ENCODE measurements around the gene TMEM178B. TPM values are rescaled to one million over a fixed set of nuclear protein-coding genes. Genes with fewer than 3 reads are reported as not detected.
"Not testable (repeated sequence)": the region's sequence is repeated elsewhere in the genome, so short reads cannot be mapped to it uniquely, and the experiment has no call there.

TMEM178B gene
- total RNA-seq, 2 experiments from 2014 or later = 1.7 TPM

DNA sequence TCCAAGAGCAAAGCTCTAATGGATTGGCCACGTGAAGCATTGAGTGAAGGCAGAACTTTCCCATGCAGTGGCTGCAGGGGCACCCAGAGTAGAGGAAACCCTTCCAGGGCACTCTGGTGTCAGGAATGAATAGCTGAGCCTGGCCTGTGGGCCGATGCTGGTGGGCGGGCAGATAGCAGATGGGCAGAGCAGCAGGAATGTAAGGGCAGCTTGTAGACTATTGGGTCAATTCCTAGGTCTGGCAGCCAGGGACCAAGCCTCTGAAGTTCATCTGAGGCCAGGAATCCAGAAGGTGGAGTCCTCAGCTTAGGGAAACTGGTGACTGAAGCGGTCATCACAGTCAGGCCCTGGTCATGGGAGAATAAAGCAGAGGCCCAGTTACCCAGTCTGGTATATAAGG lies 115.4 kb downstream of the TMEM178B start:
- H3K4me1 Mint-ChIP-seq = no peaks in the 10 kb centered on the region
- DNase-seq = no peak
- CTCF ChIA-PET = interaction anchor here (0.6 kb wide), 1 partner anchor 1669 kb away, joined by 3 read pairs; no protein-coding TSS in a partner anchor
- no peaks in the 10 kb centered on the region for H3K9me3 Mint-ChIP-seq
- no peak overlapping the region for H3K27ac Mint-ChIP-seq
- H3K36me3 Mint-ChIP-seq (ENCODE audit: low read depth) = no peaks in the 10 kb centered on the region
- POLR2A ChIA-PET = interaction anchor here (1.1 kb wide), 1 partner anchor 13 kb away, joined by 3 read pairs; no protein-coding TSS in a partner anchor
- peaks cover 3% of the 10 kb centered on the region for H3K27me3 Mint-ChIP-seq
- H3K4me3 Mint-ChIP-seq = no peak overlapping the region

DNA sequence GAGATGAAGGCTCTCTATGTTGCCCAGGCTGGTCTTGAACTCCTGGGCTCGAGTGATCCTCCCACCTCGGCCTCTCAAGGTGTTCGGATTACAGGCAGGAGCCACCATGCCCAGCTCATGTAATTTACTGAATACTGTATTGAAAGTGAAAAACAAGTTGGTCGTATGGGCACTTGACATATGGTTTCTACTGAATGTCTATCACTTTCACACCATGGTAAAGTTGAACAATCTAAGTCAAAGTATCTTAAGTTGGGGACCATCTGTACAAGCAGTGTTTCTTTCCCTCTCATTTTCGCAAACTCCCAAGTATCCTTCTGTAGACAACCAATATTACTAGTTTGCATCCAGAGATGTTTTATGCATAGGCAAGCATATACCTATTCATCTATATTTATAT lies 116.6 kb downstream of the TMEM178B start:
- no peak overlapping the region for H3K27ac Mint-ChIP-seq
- CTCF ChIA-PET = no interaction called here

DNA sequence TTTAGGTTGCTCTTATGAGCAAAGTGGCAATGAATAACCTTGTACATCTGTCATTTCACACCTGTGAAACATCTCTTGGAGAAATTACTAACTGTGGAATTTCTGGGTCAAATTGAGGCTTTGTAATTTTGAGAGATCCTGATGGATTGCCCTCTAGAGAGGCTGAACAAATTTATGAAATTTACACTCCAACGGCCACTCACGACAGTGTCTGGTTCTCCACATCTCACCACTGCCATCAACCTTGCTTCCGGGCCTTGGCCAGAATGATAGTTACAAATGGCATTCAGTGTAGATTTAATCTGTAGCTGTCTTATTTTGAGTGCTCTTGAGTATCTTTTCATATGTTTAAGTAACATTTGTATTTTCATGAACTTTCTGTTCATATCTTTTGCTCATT lies 117.4 kb downstream of the TMEM178B start:
- H3K4me3 Mint-ChIP-seq = no peak overlapping the region
- CTCF ChIA-PET = no interaction called here
- H3K9me3 Mint-ChIP-seq = no peaks in the 10 kb centered on the region
- H3K4me1 Mint-ChIP-seq = no peaks in the 10 kb centered on the region
- no peak for DNase-seq
- no peak overlapping the region for H3K27ac Mint-ChIP-seq
- H3K27me3 Mint-ChIP-seq = peaks cover 3% of the 10 kb centered on the region
- POLR2A ChIA-PET = no interaction called here
- no peaks in the 10 kb centered on the region for H3K36me3 Mint-ChIP-seq (ENCODE audit: low read depth)

More for the DNA sequence above, 116.6 kb downstream of the TMEM178B start:
- H3K36me3 Mint-ChIP-seq (ENCODE audit: low read depth) = no peaks in the 10 kb centered on the region
- POLR2A ChIA-PET = no interaction called here
- peaks cover 3% of the 10 kb centered on the region for H3K27me3 Mint-ChIP-seq
- H3K4me3 Mint-ChIP-seq = no peak overlapping the region
- no peak for DNase-seq
- no peaks in the 10 kb centered on the region for H3K4me1 Mint-ChIP-seq
- no peaks in the 10 kb centered on the region for H3K9me3 Mint-ChIP-seq

- CTCF ChIA-PET = no interaction called here
- DNase-seq = no peak
- Mint-ChIP-seq H3K36me3 (ENCODE audit: low read depth) (no peaks in the 10 kb centered on the region), H3K9me3 (no peaks in the 10 kb centered on the region), H3K27me3 (peaks cover 3% of the 10 kb centered on the region), H3K4me3 (no peak overlapping the region), H3K27ac (no peak overlapping the region), H3K4me1 (no peaks in the 10 kb centered on the region)
- POLR2A ChIA-PET = no interaction called here
Measured at GRCh38 chr7:141193066-141193465, 119.2 kb downstream of the TMEM178B start.

GRCh38 chr7:141195722-141196121 lies 121.9 kb downstream of the TMEM178B start:
- CTCF ChIA-PET; DNase-seq; H3K36me3 Mint-ChIP-seq (ENCODE audit: low read depth); H3K4me3 Mint-ChIP-seq; H3K27me3 Mint-ChIP-seq; H3K27ac Mint-ChIP-seq; H3K4me1 Mint-ChIP-seq; H3K9me3 Mint-ChIP-seq; POLR2A ChIA-PET: not testable (repeated sequence)

DNA sequence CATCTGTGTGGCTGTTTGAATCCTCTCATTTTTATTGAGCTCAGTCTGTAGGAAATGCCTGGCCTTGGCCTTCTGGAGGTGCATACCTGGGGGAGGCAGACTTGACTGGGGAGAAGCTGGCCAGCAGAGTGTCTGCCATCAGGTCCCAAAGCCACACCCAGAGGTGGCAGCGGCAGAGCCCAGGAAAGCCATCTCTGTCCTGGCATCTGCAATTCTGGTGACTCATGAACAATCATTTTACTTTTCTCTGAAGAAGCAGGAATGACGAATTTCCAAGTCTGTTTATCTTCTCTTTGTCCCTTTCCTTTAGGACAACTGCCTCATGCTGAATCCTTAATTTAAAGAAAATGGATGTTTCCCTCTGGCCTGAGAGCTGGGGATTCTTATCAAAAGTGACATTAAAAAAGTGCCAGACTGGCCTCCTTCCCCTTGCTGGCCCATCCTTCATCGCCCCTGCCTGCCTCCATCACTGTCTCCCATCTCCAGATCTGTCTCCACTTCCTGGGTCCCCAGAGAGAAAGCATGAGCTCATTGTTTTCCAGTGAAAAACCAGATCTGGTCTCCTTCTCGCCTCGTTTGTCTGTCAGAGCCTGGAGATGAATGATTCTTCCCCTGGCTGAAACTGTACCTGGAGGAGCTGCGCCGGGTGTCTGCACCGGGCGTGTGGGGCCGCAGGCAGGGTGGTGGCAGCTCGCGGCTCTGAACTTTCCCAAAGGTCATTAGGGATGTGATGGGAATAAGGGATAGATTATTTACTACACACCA lies 124.5 kb downstream of the TMEM178B start:
- H3K27me3 Mint-ChIP-seq = peaks cover 10% of the 10 kb centered on the region
- ChIA-PET CTCF (no interaction called here), POLR2A (no interaction called here)

GRCh38 chr7:141200191-141201108 lies 126.6 kb downstream of the TMEM178B start:
- CTCF ChIA-PET = no interaction called here
- no peak overlapping the region for H3K4me3 Mint-ChIP-seq
- DNase-seq = no peak
- no peak overlapping the region for H3K27ac Mint-ChIP-seq
- H3K27me3 Mint-ChIP-seq = peaks cover 7% of the 10 kb centered on the region
- H3K4me1 Mint-ChIP-seq = no peaks in the 10 kb centered on the region
- POLR2A ChIA-PET = no interaction called here
- H3K9me3 Mint-ChIP-seq = no peaks in the 10 kb centered on the region
- no peaks in the 10 kb centered on the region for H3K36me3 Mint-ChIP-seq (ENCODE audit: low read depth)

More for the DNA sequence above, 124.5 kb downstream of the TMEM178B start:
- H3K36me3 Mint-ChIP-seq (ENCODE audit: low read depth) = no peaks in the 10 kb centered on the region
- no peaks in the 10 kb centered on the region for H3K9me3 Mint-ChIP-seq
- no peaks in the 10 kb centered on the region for H3K4me1 Mint-ChIP-seq
- DNase-seq = no peak
- H3K27ac Mint-ChIP-seq = no peak overlapping the region
- H3K4me3 Mint-ChIP-seq = no peak overlapping the region

DNA sequence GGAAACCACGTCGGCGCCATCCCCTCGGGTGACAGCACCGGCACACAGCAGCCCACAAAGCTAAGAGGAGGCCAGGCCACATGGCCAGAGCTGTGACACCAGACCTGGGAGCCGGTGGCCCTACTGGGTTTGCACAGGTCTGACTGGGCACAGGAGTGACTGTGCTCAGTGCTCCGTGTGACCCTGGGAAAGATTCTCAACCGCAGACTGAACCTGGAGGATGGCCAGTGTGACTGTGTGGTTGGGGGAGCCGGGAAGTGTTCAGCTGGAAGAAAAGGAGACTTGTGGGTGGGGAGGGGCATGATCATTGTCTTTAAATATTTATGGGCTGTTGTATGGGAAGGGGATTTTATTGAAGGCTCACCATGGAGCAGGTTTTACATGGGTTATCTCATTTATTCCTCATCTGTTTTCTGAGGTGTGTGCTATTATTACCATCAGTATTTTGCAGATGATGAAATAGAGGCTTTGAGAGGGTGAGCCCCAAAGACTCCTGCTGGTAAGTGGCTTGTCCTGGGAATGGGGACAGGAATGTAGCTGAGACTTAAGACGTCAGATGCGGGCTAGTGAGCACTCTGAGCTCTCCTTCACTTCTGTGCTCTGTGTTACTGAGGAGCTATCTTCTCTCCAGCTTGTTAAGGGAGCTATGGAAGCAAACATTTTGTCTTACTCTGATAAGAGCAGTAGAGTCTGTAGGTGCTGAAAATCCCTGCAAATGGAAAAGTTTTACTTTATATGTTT lies 127.5 kb downstream of the TMEM178B start:
- ChIA-PET CTCF (no interaction called here), POLR2A (no interaction called here)
- no peak overlapping the region for H3K27ac Mint-ChIP-seq
- peaks cover 7% of the 10 kb centered on the region for H3K27me3 Mint-ChIP-seq
- no peak overlapping the region for H3K4me3 Mint-ChIP-seq
- no peaks in the 10 kb centered on the region for H3K36me3 Mint-ChIP-seq (ENCODE audit: low read depth)
- no peaks in the 10 kb centered on the region for H3K4me1 Mint-ChIP-seq
- no peaks in the 10 kb centered on the region for H3K9me3 Mint-ChIP-seq
- DNase-seq = no peak

GRCh38 chr7:141202535-141202934 lies 128.7 kb downstream of the TMEM178B start:
- peaks cover 7% of the 10 kb centered on the region for H3K27me3 Mint-ChIP-seq
- H3K9me3 Mint-ChIP-seq = no peaks in the 10 kb centered on the region
- no peak overlapping the region for H3K27ac Mint-ChIP-seq
- H3K4me3 Mint-ChIP-seq = no peak overlapping the region
- ChIA-PET POLR2A (interaction anchor here (1.2 kb wide), 1 partner anchor 13 kb away, joined by 3 read pairs; no protein-coding TSS in a partner anchor), CTCF (no interaction called here)
- no peak for DNase-seq
- no peaks in the 10 kb centered on the region for H3K36me3 Mint-ChIP-seq (ENCODE audit: low read depth)
- H3K4me1 Mint-ChIP-seq = no peaks in the 10 kb centered on the region

DNA sequence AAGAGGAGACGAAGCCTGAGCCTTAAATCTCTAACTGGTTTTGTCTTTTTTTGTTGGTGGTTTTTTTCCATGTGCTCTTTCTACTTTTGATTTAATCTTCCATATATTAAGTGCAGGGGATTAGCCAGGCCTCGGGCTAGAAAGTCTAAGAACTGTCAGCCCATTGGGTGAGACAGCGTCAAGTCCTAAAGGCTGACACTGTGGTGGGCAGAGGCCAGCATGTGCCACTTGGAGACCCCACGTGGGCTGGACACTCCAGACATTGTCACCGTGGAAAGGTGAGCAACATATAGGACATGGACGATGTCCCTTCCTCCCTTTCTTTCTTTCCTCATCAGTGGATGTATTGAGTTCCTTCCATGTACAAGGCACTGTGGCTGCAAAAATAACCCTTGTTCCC lies 129.3 kb downstream of the TMEM178B start:
- H3K36me3 Mint-ChIP-seq (ENCODE audit: low read depth) = no peaks in the 10 kb centered on the region
- H3K4me1 Mint-ChIP-seq = no peaks in the 10 kb centered on the region
- no peak overlapping the region for H3K4me3 Mint-ChIP-seq
- DNase-seq = no peak
- peaks cover 7% of the 10 kb centered on the region for H3K27me3 Mint-ChIP-seq
- no peak overlapping the region for H3K27ac Mint-ChIP-seq
- POLR2A ChIA-PET = no interaction called here
- CTCF ChIA-PET = no interaction called here
- H3K9me3 Mint-ChIP-seq = no peaks in the 10 kb centered on the region

GRCh38 chr7:141203586-141203985 lies 129.7 kb downstream of the TMEM178B start:
- Mint-ChIP-seq H3K36me3 (ENCODE audit: low read depth) (no peaks in the 10 kb centered on the region), H3K27me3 (peaks cover 7% of the 10 kb centered on the region), H3K27ac (no peak overlapping the region), H3K9me3 (no peaks in the 10 kb centered on the region), H3K4me1 (no peaks in the 10 kb centered on the region), H3K4me3 (no peak overlapping the region)
- CTCF ChIA-PET = no interaction called here
- DNase-seq = no peak
- POLR2A ChIA-PET = no interaction called here

GRCh38 chr7:141207661-141208060 lies 133.8 kb downstream of the TMEM178B start:
- ChIA-PET CTCF (no interaction called here), POLR2A (no interaction called here)
- H3K27me3 Mint-ChIP-seq = peaks cover 16% of the 10 kb centered on the region
- no peak for DNase-seq
- no peaks in the 10 kb centered on the region for H3K4me1 Mint-ChIP-seq
- no peaks in the 10 kb centered on the region for H3K9me3 Mint-ChIP-seq
- H3K4me3 Mint-ChIP-seq = no peak overlapping the region
- H3K27ac Mint-ChIP-seq = no peak overlapping the region
- no peaks in the 10 kb centered on the region for H3K36me3 Mint-ChIP-seq (ENCODE audit: low read depth)

- POLR2A ChIA-PET = interaction anchor here (0.6 kb wide), 1 partner anchor 360 kb away, joined by 3 read pairs; no protein-coding TSS in a partner anchor
- Mint-ChIP-seq H3K4me3 (no peak overlapping the region), H3K9me3 (no peaks in the 10 kb centered on the region), H3K36me3 (ENCODE audit: low read depth) (no peaks in the 10 kb centered on the region), H3K27me3 (peaks cover 12% of the 10 kb centered on the region), H3K4me1 (no peaks in the 10 kb centered on the region), H3K27ac (no peak overlapping the region)
- no peak for DNase-seq
- CTCF ChIA-PET = no interaction called here
Measured at GRCh38 chr7:141208539-141208938, 134.7 kb downstream of the TMEM178B start.
